Smooth muscle cell (in vitro differentiated cells): ENCODE data around the gene LRP1. TPM values are rescaled to one million over a fixed set of nuclear protein-coding genes. Genes with fewer than 3 reads are reported as not detected.

ENCODE experiments used
- DNase-seq: peaks from one replicate; lab custom pipeline; 2025; ENCODE audit not compliant: unreplicated experiment; lab: John Stamatoyannopoulos, UW
- H2AFZ ChIP-seq: fragments of 200-600 bp; sonication (generic); 2 replicates; pipeline ENCODE4 v1.6.0; 2016; ENCODE audit warnings: antibody characterized with exemption, low read depth, mild to moderate bottlenecking
- H3F3A ChIP-seq: fragments of 200-600 bp; sonication (generic); 2 replicates; pipeline ENCODE4 v1.6.0; 2017; ENCODE audit warnings: antibody characterized with exemption, low read depth
- H3K27ac ChIP-seq: fragments of 200-600 bp; sonication (generic); 2 replicates; pipeline ENCODE4 v1.5.1; 2016; ENCODE audit warnings: low read depth, mild to moderate bottlenecking
- H3K27me3 ChIP-seq: fragments of 200-600 bp; sonication (generic); 2 replicates; pipeline ENCODE4 v1.6.1; 2016; ENCODE audit warnings: low read depth, mild to moderate bottlenecking
- H3K36me3 ChIP-seq: fragments of 200-600 bp; sonication (generic); 2 replicates; pipeline ENCODE4 v1.5.1; 2016; ENCODE audit warnings: low read depth
- H3K4me1 ChIP-seq: fragments of 200-600 bp; sonication (generic); 2 replicates; pipeline ENCODE4 v1.5.1; 2016; ENCODE audit warnings: low read depth
- H3K4me2 ChIP-seq: fragments of 200-600 bp; sonication (generic); 2 replicates; pipeline ENCODE4 v1.6.0; 2016; ENCODE audit warnings: mild to moderate bottlenecking
- H3K4me3 ChIP-seq: fragments of 200-600 bp; sonication (generic); 2 replicates; pipeline ENCODE4 v1.5.1; 2016; ENCODE audit warnings: mild to moderate bottlenecking
- H3K79me2 ChIP-seq: fragments of 200-600 bp; sonication (generic); 2 replicates; pipeline ENCODE4 v1.6.0; 2016; ENCODE audit warnings: low read depth, mild to moderate bottlenecking
- H3K9ac ChIP-seq: fragments of 200-600 bp; sonication (generic); 2 replicates; pipeline ENCODE4 v1.6.0; 2016; ENCODE audit warnings: low read depth
- H3K9me3 ChIP-seq: fragments of 200-600 bp; sonication (generic); replicated peaks from 2 replicates; pipeline ENCODE4 v1.5.1; 2016; ENCODE audit warnings: low read depth
- H4K20me1 ChIP-seq: fragments of 200-600 bp; sonication (generic); 2 replicates; pipeline ENCODE4 v1.6.0; 2016; ENCODE audit warnings: low read depth
- CTCF ChIP-seq: fragments of 200-600 bp; sonication (generic); IDR thresholded peaks from 2 replicates; pipeline ENCODE4 v1.5.1; 2017; ENCODE audit warnings: borderline replicate concordance, mild to moderate bottlenecking, antibody characterized with exemption; ENCODE audit not compliant: insufficient read depth, poor library complexity, severe bottlenecking
- WGBS: methylation state at CpG from one replicate; pipeline ENCODE4 v1.1.7; 2016; ENCODE audit warnings: low lambda C conversion rate; 5-methylcytosine and 5-hydroxymethylcytosine counted together
- polyA plus RNA-seq: library from polyadenylated mRNA; unstranded; fragments of >200 nt; fragmentation: Nextera tagmentation; extraction: Ambion mirVana; gene quantifications from 2 replicates; pipeline ENCODE4 v1.2.1, GENCODE V29; 2016
- total RNA-seq: library from RNA; depleted of rRNA; stranded (reverse); fragments of >200 nt; gene quantifications from 2 replicates; pipeline ENCODE4 v1.2.3, GENCODE V29; 2014

LRP1 gene
- total and polyA plus RNA-seq, 2 experiments from 2014 or later: 75.3 to 95.4 TPM

GRCh38 chr12:57141249-57141648, 13.0 kb downstream of the LRP1 start:
- Histone ChIP-seq H4K20me1 (peaks cover 100% of the 10 kb centered on the region), H3K4me2 (no peak overlapping the region), H3K27ac (no peak overlapping the region), H3K4me3 (no peak overlapping the region), H3K9me3 (no peaks in the 10 kb centered on the region), H3K4me1 (no peaks in the 10 kb centered on the region), H3K36me3 (peaks cover 6% of the 10 kb centered on the region), H2AFZ (no peak overlapping the region), H3F3A (peaks cover 8% of the 10 kb centered on the region), H3K9ac (no peak overlapping the region), H3K79me2 (peaks cover 54% of the 10 kb centered on the region), H3K27me3 (no peaks in the 10 kb centered on the region)
- TF ChIP-seq CTCF: no peak
- WGBS: 90% methylated on average over 8 of the region's 8 CpGs
- no peak for DNase-seq

- Histone ChIP-seq H3K9me3 (no peaks in the 10 kb centered on the region), H3K4me1 (no peaks in the 10 kb centered on the region), H3K36me3 (peaks cover 6% of the 10 kb centered on the region), H3K4me3 (no peak overlapping the region), H3F3A (peaks cover 15% of the 10 kb centered on the region), H2AFZ (no peak overlapping the region), H3K27ac (no peak overlapping the region), H3K9ac (no peak overlapping the region), H3K4me2 (no peak overlapping the region), H4K20me1 (peaks cover 100% of the 10 kb centered on the region), H3K27me3 (no peaks in the 10 kb centered on the region), H3K79me2 (peaks cover 45% of the 10 kb centered on the region)
- no peak for TF ChIP-seq CTCF
- DNase-seq: no peak
- 95% methylated on average over 9 of the region's 9 CpGs for whole genome bisulfite sequencing
Observed at GRCh38 chr12:57142121-57142520, 13.8 kb downstream of the LRP1 start.

- no peak overlapping the region for H3K27ac ChIP-seq
- peaks cover 6% of the 10 kb centered on the region for H3K36me3 ChIP-seq
- H3F3A ChIP-seq: peaks cover 15% of the 10 kb centered on the region
- H3K27me3 ChIP-seq: no peaks in the 10 kb centered on the region
- no peak overlapping the region for H3K4me3 ChIP-seq
- TF ChIP-seq CTCF: no peak
- H3K79me2 ChIP-seq: peaks cover 39% of the 10 kb centered on the region
- 90% methylated on average over 7 of the region's 7 CpGs for WGBS
- no peaks in the 10 kb centered on the region for H3K9me3 ChIP-seq
- no peaks in the 10 kb centered on the region for H3K4me1 ChIP-seq
- H3K4me2 ChIP-seq: no peak overlapping the region
- no peak overlapping the region for H3K9ac ChIP-seq
- H4K20me1 ChIP-seq: peaks cover 100% of the 10 kb centered on the region
- H2AFZ ChIP-seq: no peak overlapping the region
- DNase-seq: no peak
Observed at GRCh38 chr12:57142727-57143126, 14.4 kb downstream of the LRP1 start.

- Histone ChIP-seq H4K20me1 (peaks cover 100% of the 10 kb centered on the region), H3K36me3 (peaks cover 6% of the 10 kb centered on the region), H3K4me2 (no peak overlapping the region), H3K9ac (no peak overlapping the region), H3K9me3 (no peaks in the 10 kb centered on the region), H3K27ac (no peak overlapping the region), H3K27me3 (no peaks in the 10 kb centered on the region), H2AFZ (no peak overlapping the region), H3F3A (peaks cover 15% of the 10 kb centered on the region), H3K4me3 (no peak overlapping the region), H3K79me2 (peaks cover 36% of the 10 kb centered on the region), H3K4me1 (no peaks in the 10 kb centered on the region)
- 92% methylated on average over 4 of the region's 4 CpGs for WGBS
- DNase-seq: no peak
- TF ChIP-seq CTCF: no peak
Observed at GRCh38 chr12:57143454-57143853, 15.2 kb downstream of the LRP1 start.
